SJSA1 (cell line): Measurements from ENCODE around the gene NHERF2. TPM values are rescaled to one million over a fixed set of nuclear protein-coding genes. Genes with fewer than 3 reads are reported as not detected.

Source experiments
- DNase-seq, 2 experiments: peaks; one replicate each; pipeline ENCODE4 v3.0.0-alpha.2; 2015 to 2020; ENCODE audit warnings: low spot score in 2 of 2, low read depth in 1 of 2
- H3K27ac ChIP-seq: fragments of 250-450 bp; sonication (Bioruptor Pico); 2 replicates; pipeline ENCODE4 v1.5.1; 2020; ENCODE audit warnings: mild to moderate bottlenecking, moderate library complexity
- H3K27me3 ChIP-seq: fragments of 250-450 bp; sonication (Bioruptor Pico); replicated peaks from 2 replicates; pipeline ENCODE4 v1.5.1; 2020; ENCODE audit warnings: mild to moderate bottlenecking, moderate library complexity
- H3K36me3 ChIP-seq: fragments of 250-450 bp; sonication (Bioruptor Pico); 2 replicates; pipeline ENCODE4 v1.5.1; 2020; ENCODE audit warnings: mild to moderate bottlenecking
- H3K4me1 ChIP-seq: fragments of 250-450 bp; sonication (Bioruptor Pico); replicated peaks from 2 replicates; pipeline ENCODE4 v1.6.1; 2021; ENCODE audit warnings: mild to moderate bottlenecking
- H3K4me3 ChIP-seq: fragments of 250-450 bp; sonication (Bioruptor Pico); 2 replicates; pipeline ENCODE4 v1.5.1; 2020; ENCODE audit warnings: mild to moderate bottlenecking
- H3K9me3 ChIP-seq: fragments of 250-450 bp; sonication (Bioruptor Pico); replicated peaks from 2 replicates; pipeline ENCODE4 v1.5.1; 2020; ENCODE audit warnings: mild to moderate bottlenecking
- total RNA-seq: library from RNA; depleted of rRNA; stranded (reverse); fragments of >200 nt; shearing (Covaris generic); gene quantifications from 2 replicates; pipeline ENCODE4 v1.2.3, GENCODE V29; 2014

The NHERF2 gene
- total RNA-seq, 1 experiment from 2014 or later: 50.2 TPM

GRCh38 chr16:1997494-1998359, 29.0 kb upstream of the NHERF2 start:
- H3K4me1 ChIP-seq: peaks cover 24% of the 10 kb centered on the region
- no peaks in the 10 kb centered on the region for H3K27me3 ChIP-seq
- H3K36me3 ChIP-seq: peaks cover 70% of the 10 kb centered on the region
- H3K9me3 ChIP-seq: no peaks in the 10 kb centered on the region
- H3K27ac ChIP-seq: peak overlapping the region; percentile 48
- DNase-seq: peak in 1 of 2 experiments; percentile 47
- no peak overlapping the region for H3K4me3 ChIP-seq

- no peak for DNase-seq
- Histone ChIP-seq H3K36me3 (peaks cover 77% of the 10 kb centered on the region), H3K4me3 (no peak overlapping the region), H3K27me3 (no peaks in the 10 kb centered on the region), H3K9me3 (no peaks in the 10 kb centered on the region), H3K27ac (no peak overlapping the region), H3K4me1 (peaks cover 24% of the 10 kb centered on the region)
These were observed 28.3 kb upstream of the NHERF2 start for GRCh38 chr16:1998360-1998835.

GRCh38 chr16:1998852-1999801, 27.6 kb upstream of the NHERF2 start:
- H3K9me3 ChIP-seq: no peaks in the 10 kb centered on the region
- H3K4me3 ChIP-seq: no peak overlapping the region
- H3K27me3 ChIP-seq: no peaks in the 10 kb centered on the region
- no peak for DNase-seq
- H3K36me3 ChIP-seq: peaks cover 81% of the 10 kb centered on the region
- peaks cover 27% of the 10 kb centered on the region for H3K4me1 ChIP-seq
- H3K27ac ChIP-seq: no peak overlapping the region

GRCh38 chr16:1999866-2000514, 26.7 kb upstream of the NHERF2 start:
- no peaks in the 10 kb centered on the region for H3K27me3 ChIP-seq
- no peak overlapping the region for H3K27ac ChIP-seq
- no peaks in the 10 kb centered on the region for H3K9me3 ChIP-seq
- no peak overlapping the region for H3K4me3 ChIP-seq
- peaks cover 30% of the 10 kb centered on the region for H3K4me1 ChIP-seq
- DNase-seq: no peak
- H3K36me3 ChIP-seq: peaks cover 85% of the 10 kb centered on the region

- Histone ChIP-seq H3K4me3 (no peak overlapping the region), H3K27me3 (no peaks in the 10 kb centered on the region), H3K27ac (no peak overlapping the region), H3K36me3 (peaks cover 90% of the 10 kb centered on the region), H3K4me1 (peaks cover 30% of the 10 kb centered on the region), H3K9me3 (no peaks in the 10 kb centered on the region)
- no peak for DNase-seq
These were observed 25.7 kb upstream of the NHERF2 start for GRCh38 chr16:2001035-2001434.

GRCh38 chr16:2001456-2002355, 25.0 kb upstream of the NHERF2 start:
- Histone ChIP-seq H3K27ac (no peak overlapping the region), H3K9me3 (no peaks in the 10 kb centered on the region), H3K4me3 (no peak overlapping the region), H3K27me3 (no peaks in the 10 kb centered on the region), H3K4me1 (peaks cover 25% of the 10 kb centered on the region), H3K36me3 (peaks cover 88% of the 10 kb centered on the region)
- no peak for DNase-seq

GRCh38 chr16:2002406-2003230, 24.1 kb upstream of the NHERF2 start:
- DNase-seq: no peak
- Histone ChIP-seq H3K36me3 (peaks cover 88% of the 10 kb centered on the region), H3K9me3 (no peaks in the 10 kb centered on the region), H3K27me3 (no peaks in the 10 kb centered on the region), H3K4me3 (no peak overlapping the region), H3K27ac (no peak overlapping the region), H3K4me1 (peaks cover 21% of the 10 kb centered on the region)

GRCh38 chr16:2003231-2003826, 23.4 kb upstream of the NHERF2 start:
- no peak overlapping the region for H3K27ac ChIP-seq
- H3K4me1 ChIP-seq: peaks cover 22% of the 10 kb centered on the region
- no peak for DNase-seq
- H3K27me3 ChIP-seq: no peaks in the 10 kb centered on the region
- no peaks in the 10 kb centered on the region for H3K9me3 ChIP-seq
- H3K4me3 ChIP-seq: no peak overlapping the region
- peaks cover 90% of the 10 kb centered on the region for H3K36me3 ChIP-seq

- DNase-seq: peak; percentile 75 to 96
- Histone ChIP-seq H3K9me3 (peaks cover under 1% of the 10 kb centered on the region; the same call in 1 of the 2 replicates), H3K4me1 (peaks cover 25% of the 10 kb centered on the region), H3K36me3 (peaks cover 90% of the 10 kb centered on the region), H3K27ac (no peak overlapping the region), H3K27me3 (no peaks in the 10 kb centered on the region), H3K4me3 (no peak overlapping the region)
These were observed 22.7 kb upstream of the NHERF2 start for GRCh38 chr16:2003827-2004641.

- Histone ChIP-seq H3K27ac (no peak overlapping the region), H3K36me3 (peaks cover 86% of the 10 kb centered on the region), H3K4me1 (peaks cover 31% of the 10 kb centered on the region), H3K9me3 (peaks cover 4% of the 10 kb centered on the region; the same call in 1 of the 2 replicates), H3K4me3 (no peak overlapping the region), H3K27me3 (no peaks in the 10 kb centered on the region)
- DNase-seq: no peak
These were observed 21.7 kb upstream of the NHERF2 start for GRCh38 chr16:2004795-2005517.

GRCh38 chr16:2005646-2006045, 21.1 kb upstream of the NHERF2 start:
- Histone ChIP-seq H3K4me1 (peaks cover 38% of the 10 kb centered on the region), H3K9me3 (peaks cover 4% of the 10 kb centered on the region; the same call in 1 of the 2 replicates), H3K27ac (no peak overlapping the region), H3K4me3 (no peak overlapping the region), H3K36me3 (peaks cover 79% of the 10 kb centered on the region), H3K27me3 (no peaks in the 10 kb centered on the region)
- DNase-seq: no peak
